ENCODE results near the gene RBMS1. TPM values are rescaled to one million over a fixed set of nuclear protein-coding genes. Genes with fewer than 3 reads are reported as not detected.
"Not testable (repeated sequence)": the region's sequence is repeated elsewhere in the genome, so short reads cannot be mapped to it uniquely, and the experiment has no call there.

RBMS1 gene
- total RNA-seq, 1 donor from 2014 or later: 148 TPM

GRCh38 chr2:160368988-160369930, 124.3 kb downstream of the RBMS1 start:
- TF ChIP-seq CTCF (IDR thresholded peaks at IDR 0.05; ENCODE audit: insufficient read depth, low read depth, low read length) (no peak), EZH2 (IDR thresholded peaks at IDR 0.05; ENCODE audit: insufficient read depth, low read length) (no peak)
- Histone ChIP-seq H3K27ac (ENCODE audit: low read depth, low read length) (peak overlapping the region; percentile 82), H3K9ac (ENCODE audit: low read length) (peak overlapping the region; percentile 4), H4K20me1 (ENCODE audit: insufficient read depth, low read length) (peaks cover 61% of the 10 kb centered on the region), H3K4me1 (ENCODE audit: insufficient read depth, low read length) (peaks cover 63% of the 10 kb centered on the region), H3K4me2 (ENCODE audit: low read length) (peak overlapping the region; percentile 27), H3K79me2 (ENCODE audit: insufficient read depth, low read length) (peaks cover 98% of the 10 kb centered on the region), H2AFZ (ENCODE audit: low read depth, low read length) (no peak overlapping the region), H3K4me3 (ENCODE audit: insufficient read depth, low read depth, low read length) (no peak overlapping the region), H3K36me3 (ENCODE audit: insufficient read depth, low read length) (peaks cover 12% of the 10 kb centered on the region), H3K27me3 (ENCODE audit: insufficient read depth, low read length) (no peaks in the 10 kb centered on the region), H3K9me3 (ENCODE audit: insufficient read depth, low read depth, low read length) (no peaks in the 10 kb centered on the region)
- DNase-seq (ENCODE audit: low read depth) (peak; percentile 81), FAIRE-seq (no peak)
- Mint-ChIP-seq H3K9me3 (ENCODE audit: unreplicated experiment) (no peaks in the 10 kb centered on the region), H3K27ac (ENCODE audit: unreplicated experiment) (peak overlapping the region; percentile 79), H3K4me1 (ENCODE audit: low read depth, unreplicated experiment) (peaks cover 82% of the 10 kb centered on the region), H3K4me3 (ENCODE audit: unreplicated experiment) (peak overlapping the region; percentile 18), H3K36me3 (ENCODE audit: low read depth, unreplicated experiment) (peaks cover 10% of the 10 kb centered on the region), H3K27me3 (ENCODE audit: low read depth, unreplicated experiment) (no peaks in the 10 kb centered on the region)

- H3K27ac ChIP-seq (ENCODE audit: low read depth, low read length): peak overlapping the region; percentile 82
Observed at GRCh38 chr2:160367887-160368286, 125.7 kb downstream of the RBMS1 start.

GRCh38 chr2:160367139-160367538, 126.5 kb downstream of the RBMS1 start:
- not testable (repeated sequence) for H3K27me3 Mint-ChIP-seq (ENCODE audit: low read depth, unreplicated experiment); H3K4me3 ChIP-seq (ENCODE audit: insufficient read depth, low read depth, low read length); DNase-seq (ENCODE audit: low read depth); H3K27me3 ChIP-seq (ENCODE audit: insufficient read depth, low read length); H3K9ac ChIP-seq (ENCODE audit: low read length); H2AFZ ChIP-seq (ENCODE audit: low read depth, low read length); H3K9me3 Mint-ChIP-seq (ENCODE audit: unreplicated experiment); H3K9me3 ChIP-seq (ENCODE audit: insufficient read depth, low read depth, low read length); FAIRE-seq
- peaks cover 65% of the 10 kb centered on the region for H4K20me1 ChIP-seq (ENCODE audit: insufficient read depth, low read length)
- H3K4me1 Mint-ChIP-seq (ENCODE audit: low read depth, unreplicated experiment): peaks cover 82% of the 10 kb centered on the region
- peaks cover 47% of the 10 kb centered on the region for H3K4me1 ChIP-seq (ENCODE audit: insufficient read depth, low read length)
- peak overlapping the region; percentile 51 for H3K4me2 ChIP-seq (ENCODE audit: low read length)
- peaks cover 12% of the 10 kb centered on the region for H3K36me3 ChIP-seq (ENCODE audit: insufficient read depth, low read length)
- H3K27ac Mint-ChIP-seq (ENCODE audit: unreplicated experiment): peak overlapping the region; percentile 63
- peak overlapping the region; percentile 82 for H3K27ac ChIP-seq (ENCODE audit: low read depth, low read length)
- peak overlapping the region; percentile 84 for H3K4me3 Mint-ChIP-seq (ENCODE audit: unreplicated experiment)
- H3K36me3 Mint-ChIP-seq (ENCODE audit: low read depth, unreplicated experiment): peaks cover 18% of the 10 kb centered on the region
- peaks cover 97% of the 10 kb centered on the region for H3K79me2 ChIP-seq (ENCODE audit: insufficient read depth, low read length)

More at GRCh38 chr2:160367887-160368286, 125.7 kb downstream of the RBMS1 start:
- peak overlapping the region; percentile 56 for H3K9ac ChIP-seq (ENCODE audit: low read length)
- H3K4me1 ChIP-seq (ENCODE audit: insufficient read depth, low read length): peaks cover 55% of the 10 kb centered on the region
- H3K4me2 ChIP-seq (ENCODE audit: low read length): peak overlapping the region; percentile 51
- H3K36me3 ChIP-seq (ENCODE audit: insufficient read depth, low read length): peaks cover 12% of the 10 kb centered on the region
- H2AFZ ChIP-seq (ENCODE audit: low read depth, low read length): no peak overlapping the region
- Mint-ChIP-seq H3K4me3 (ENCODE audit: unreplicated experiment) (peak overlapping the region; percentile 37), H3K36me3 (ENCODE audit: low read depth, unreplicated experiment) (peaks cover 14% of the 10 kb centered on the region), H3K27ac (ENCODE audit: unreplicated experiment) (peak overlapping the region; percentile 79), H3K9me3 (ENCODE audit: unreplicated experiment) (no peaks in the 10 kb centered on the region), H3K4me1 (ENCODE audit: low read depth, unreplicated experiment) (peaks cover 83% of the 10 kb centered on the region), H3K27me3 (ENCODE audit: low read depth, unreplicated experiment) (no peaks in the 10 kb centered on the region)
- peak; percentile 94 for FAIRE-seq
- peaks cover 62% of the 10 kb centered on the region for H4K20me1 ChIP-seq (ENCODE audit: insufficient read depth, low read length)
- DNase-seq (ENCODE audit: low read depth): peak; percentile 99
- H3K79me2 ChIP-seq (ENCODE audit: insufficient read depth, low read length): peaks cover 98% of the 10 kb centered on the region
- TF ChIP-seq CTCF (IDR thresholded peaks at IDR 0.05; ENCODE audit: insufficient read depth, low read depth, low read length): no peak
- TF ChIP-seq EZH2 (IDR thresholded peaks at IDR 0.05; ENCODE audit: insufficient read depth, low read length): no peak
- H3K27me3 ChIP-seq (ENCODE audit: insufficient read depth, low read length): no peaks in the 10 kb centered on the region
- no peaks in the 10 kb centered on the region for H3K9me3 ChIP-seq (ENCODE audit: insufficient read depth, low read depth, low read length)
- H3K4me3 ChIP-seq (ENCODE audit: insufficient read depth, low read depth, low read length): no peak overlapping the region
